A673 (cell line): ENCODE measurements around the gene PAX7. TPM values are rescaled to one million over a fixed set of nuclear protein-coding genes. Genes with fewer than 3 reads are reported as not detected.
A peak's percentile ranks its signal among the peaks of the same experiment; 100 is the strongest.

Experiments
- BruUV-seq: library from RNA; stranded (reverse); fragments of 400-500 nt; replicated peaks from 2 replicates; lab custom pipeline; 2021; lab: Mats Ljungman, UMichigan
- CTCF ChIA-PET: fragments of 300-600 bp; sonication (Branson Sonifier 250); formaldehyde crosslinking; loops from one replicate; lab custom pipeline; 2022; ENCODE audit warnings: antibody characterized with exemption; lab: Charles Lee
- POLR2A ChIA-PET: fragments of 300-600 bp; sonication (Branson Sonifier 250); formaldehyde crosslinking; loops from one replicate; lab custom pipeline; 2022; ENCODE audit warnings: antibody characterized with exemption; ENCODE audit not compliant: low non-redundant PET; lab: Charles Lee
- DNase-seq: peaks from one replicate; pipeline ENCODE4 v3.0.0-alpha.2; 2015; ENCODE audit warnings: low spot score
- H3K27ac ChIP-seq: fragments of 200-600 bp; sonication (generic); 2 replicates; pipeline ENCODE4 v1.5.1; 2016; ENCODE audit warnings: mixed run types, low read depth, mild to moderate bottlenecking, mixed read lengths, antibody characterized with exemption, low read length; ENCODE audit not compliant: poor library complexity, severe bottlenecking
- H3K27me3 ChIP-seq: fragments of 200-600 bp; sonication (generic); replicated peaks from 2 replicates; pipeline ENCODE4 v1.6.1; 2017; ENCODE audit warnings: mixed run types, low read depth, mild to moderate bottlenecking, mixed read lengths, antibody characterized with exemption, low read length; ENCODE audit not compliant: insufficient read depth, poor library complexity
- H3K36me3 ChIP-seq: fragments of 200-600 bp; sonication (generic); 2 replicates; pipeline ENCODE4 v1.6.1; 2016; ENCODE audit warnings: mixed run types, mild to moderate bottlenecking, mixed read lengths, antibody characterized with exemption, low read length; ENCODE audit not compliant: insufficient read depth, poor library complexity, severe bottlenecking
- H3K4me1 ChIP-seq: fragments of 200-600 bp; sonication (generic); 2 replicates; pipeline ENCODE4 v1.6.1; 2017; ENCODE audit warnings: mixed run types, mild to moderate bottlenecking, mixed read lengths, antibody characterized with exemption, low read length; ENCODE audit not compliant: insufficient read depth, poor library complexity, severe bottlenecking
- H3K4me3 ChIP-seq: fragments of 200-600 bp; sonication (generic); 2 replicates; pipeline ENCODE4 v1.5.1; 2016; ENCODE audit warnings: low read depth, mixed run types, mild to moderate bottlenecking, mixed read lengths, low read length; ENCODE audit not compliant: poor library complexity, severe bottlenecking
- H3K9me3 ChIP-seq: fragments of 200-600 bp; sonication (generic); 2 replicates; pipeline ENCODE4 v1.6.1; 2016; ENCODE audit warnings: mixed run types, low read depth, mild to moderate bottlenecking, mixed read lengths, antibody characterized with exemption, low read length; ENCODE audit not compliant: poor library complexity, severe bottlenecking
- EZH2 ChIP-seq: fragments of 200-600 bp; sonication (generic); IDR thresholded peaks from 2 replicates; pipeline ENCODE4 v1.6.1; 2017; ENCODE audit warnings: borderline replicate concordance, low read depth, mild to moderate bottlenecking, mixed read lengths, antibody characterized with exemption, low read length; ENCODE audit not compliant: poor library complexity, severe bottlenecking
- intact Hi-C: fragments of 100-400 bp; cut with micrococcal nuclease; formaldehyde crosslinking; loops from one replicate; pipeline ENCODE4 v1.10.0; 2022; ENCODE audit not compliant: unreplicated experiment
- total RNA-seq: library from RNA; stranded (reverse); gene quantifications from 2 replicates; pipeline ENCODE4 v1.2.3, GENCODE V29; 2021
- TF ChIP-seq, protein P1 (sequence below): fragments of 300-800, 200-600 bp; sonication (generic); conservative IDR thresholded peaks from 2 replicates; pipeline ENCODE4 v1.5.1; 2017; ENCODE audit warnings: low read depth, mild to moderate bottlenecking, antibody characterized with exemption, low read length, moderate library complexity, mixed read lengths

Gene PAX7
- total RNA-seq, 1 experiment from 2014 or later = 36.5 TPM

GRCh38 chr1:18649693-18650370, 19.2 kb downstream of the PAX7 start:
- H3K27me3 ChIP-seq = no peaks in the 10 kb centered on the region
- H3K36me3 ChIP-seq = peaks cover 5% of the 10 kb centered on the region
- H3K4me1 ChIP-seq = peaks cover 38% of the 10 kb centered on the region
- DNase-seq = peak; percentile 53
- TF ChIP-seq EZH2 = no peak
- TF ChIP-seq, protein P1, sequence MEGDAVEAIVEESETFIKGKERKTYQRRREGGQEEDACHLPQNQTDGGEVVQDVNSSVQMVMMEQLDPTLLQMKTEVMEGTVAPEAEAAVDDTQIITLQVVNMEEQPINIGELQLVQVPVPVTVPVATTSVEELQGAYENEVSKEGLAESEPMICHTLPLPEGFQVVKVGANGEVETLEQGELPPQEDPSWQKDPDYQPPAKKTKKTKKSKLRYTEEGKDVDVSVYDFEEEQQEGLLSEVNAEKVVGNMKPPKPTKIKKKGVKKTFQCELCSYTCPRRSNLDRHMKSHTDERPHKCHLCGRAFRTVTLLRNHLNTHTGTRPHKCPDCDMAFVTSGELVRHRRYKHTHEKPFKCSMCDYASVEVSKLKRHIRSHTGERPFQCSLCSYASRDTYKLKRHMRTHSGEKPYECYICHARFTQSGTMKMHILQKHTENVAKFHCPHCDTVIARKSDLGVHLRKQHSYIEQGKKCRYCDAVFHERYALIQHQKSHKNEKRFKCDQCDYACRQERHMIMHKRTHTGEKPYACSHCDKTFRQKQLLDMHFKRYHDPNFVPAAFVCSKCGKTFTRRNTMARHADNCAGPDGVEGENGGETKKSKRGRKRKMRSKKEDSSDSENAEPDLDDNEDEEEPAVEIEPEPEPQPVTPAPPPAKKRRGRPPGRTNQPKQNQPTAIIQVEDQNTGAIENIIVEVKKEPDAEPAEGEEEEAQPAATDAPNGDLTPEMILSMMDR = no peak
- ChIA-PET POLR2A (no interaction called here), CTCF (no interaction called here)
- H3K9me3 ChIP-seq = no peaks in the 10 kb centered on the region
- peak overlapping the region; percentile 40 for H3K27ac ChIP-seq
- BruUV-seq = no TSS peak
- intact Hi-C loops = no loop called here
- H3K4me3 ChIP-seq = no peak overlapping the region

DNA sequence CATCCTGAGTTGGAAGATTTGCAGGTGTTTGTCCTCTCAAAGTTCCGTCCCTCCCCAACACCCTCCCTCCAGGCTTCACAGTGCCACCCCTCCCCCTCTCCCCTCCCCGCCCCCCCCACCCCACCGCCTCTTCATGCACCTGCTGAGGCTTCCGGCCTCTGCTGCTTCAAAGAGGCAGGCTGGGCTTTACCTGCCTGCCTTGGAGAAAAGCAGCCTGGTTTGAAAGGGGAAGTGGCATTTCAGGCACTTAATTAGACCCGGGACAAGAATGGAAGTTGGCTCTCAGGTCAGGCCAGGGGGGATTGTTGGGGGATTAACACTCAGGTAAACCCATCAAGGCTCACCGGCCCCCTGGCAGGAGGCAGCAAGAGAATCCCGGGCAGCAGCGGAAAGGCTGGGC, 21.1 kb downstream of the PAX7 start:
- intact Hi-C loops = no loop called here
- POLR2A ChIA-PET = no interaction called here
- Histone ChIP-seq H3K4me1 (peaks cover 22% of the 10 kb centered on the region), H3K4me3 (no peak overlapping the region), H3K36me3 (peaks cover 5% of the 10 kb centered on the region), H3K27me3 (no peaks in the 10 kb centered on the region), H3K27ac (no peak overlapping the region), H3K9me3 (no peaks in the 10 kb centered on the region)
- TF ChIP-seq EZH2 = no peak
- TF ChIP-seq, protein P1 = no peak
- CTCF ChIA-PET = no interaction called here
- BruUV-seq = no TSS peak
- no peak for DNase-seq

DNA sequence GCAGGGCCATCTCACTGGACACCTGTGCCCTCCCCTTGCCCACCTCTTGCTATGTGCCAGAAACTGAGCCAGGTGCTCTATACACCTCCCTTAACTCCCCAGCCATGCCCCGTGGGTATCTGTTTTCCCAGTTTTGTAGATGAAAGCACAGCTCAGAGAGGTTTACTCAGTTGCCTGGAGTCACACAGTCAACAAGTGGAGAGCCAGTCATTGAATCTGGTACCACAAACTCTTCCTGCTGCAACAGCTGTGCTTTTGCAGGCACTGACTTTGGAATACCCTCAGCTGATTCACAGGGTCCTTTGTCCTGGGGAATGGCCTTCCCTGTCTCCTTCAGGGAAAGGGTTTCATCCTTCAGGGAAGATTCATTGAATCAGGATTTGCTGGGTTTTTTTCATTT, 22.1 kb downstream of the PAX7 start:
- H3K9me3 ChIP-seq = no peaks in the 10 kb centered on the region
- peaks cover 30% of the 10 kb centered on the region for H3K4me1 ChIP-seq
- DNase-seq = no peak
- POLR2A ChIA-PET = interaction anchor here (0.8 kb wide), 1 partner anchor 998 kb away, joined by 6 read pairs; no protein-coding TSS in a partner anchor
- intact Hi-C loops = no loop called here
- CTCF ChIA-PET = no interaction called here
- TF ChIP-seq, protein P1 = no peak
- no peak for TF ChIP-seq EZH2
- peaks cover 5% of the 10 kb centered on the region for H3K36me3 ChIP-seq
- H3K27me3 ChIP-seq = no peaks in the 10 kb centered on the region
- BruUV-seq = no TSS peak
- H3K27ac ChIP-seq = no peak overlapping the region
- H3K4me3 ChIP-seq = no peak overlapping the region
